Testis (tissue), 3 donors: ENCODE results near the gene HES4. TPM values are rescaled to one million over a fixed set of nuclear protein-coding genes. Genes with fewer than 3 reads are reported as not detected.

Experiments
- DNase-seq: peaks from one replicate; pipeline ENCODE4 v3.0.0-alpha.2; 2019
- H3K27ac ChIP-seq, 2 donors: fragments of 200-600 bp; sonication (generic); one replicate each; pipeline ENCODE4 v1.5.1; 2019
- H3K27me3 ChIP-seq: fragments of 200-600 bp; sonication (generic); one replicate; pipeline ENCODE4 v1.5.1; 2019
- H3K36me3 ChIP-seq: fragments of 200-600 bp; sonication (generic); one replicate; pipeline ENCODE4 v1.5.1; 2017; ENCODE audit warnings: low read depth; ENCODE audit errors: missing control alignments
- H3K4me1 ChIP-seq: fragments of 200-600 bp; sonication (generic); one replicate; pipeline ENCODE4 v1.5.1; 2019
- H3K4me3 ChIP-seq, 2 donors: fragments of 200-600 bp; sonication (generic); one replicate each; pipeline ENCODE4 v1.5.1; 2017 to 2019
- H3K9me3 ChIP-seq: fragments of 200-600 bp; sonication (generic); one replicate; pipeline ENCODE4 v1.5.1; 2017
- CTCF ChIP-seq, 3 experiments: fragments of 450-650 bp in 2 of 3; fragments of 200-600 bp in 1 of 3; sonication (generic) in 1 of 3; IDR thresholded peaks; one replicate each; pipeline ENCODE4 v1.5.1; 2016 to 2019; ENCODE audit warnings: antibody characterized with exemption in 3 of 3, mild to moderate bottlenecking in 2 of 3, moderate library complexity in 1 of 3
- POLR2A ChIP-seq: fragments of 450-650 bp; IDR thresholded peaks from one replicate; pipeline ENCODE4 v1.6.1; 2017; ENCODE audit warnings: antibody characterized with exemption, mild to moderate bottlenecking, moderate library complexity
- WGBS, 2 donors: methylation state at CpG; one replicate each; pipeline ENCODE4 v1.1.5; 2018; 5-methylcytosine and 5-hydroxymethylcytosine counted together
- intact Hi-C: fragments of 100-400 bp; cut with DNase I; formaldehyde crosslinking; loops from one replicate; pipeline ENCODE4 v1.15.1; 2023; ENCODE audit warnings: low total_unique reads
- polyA plus RNA-seq: library from polyadenylated mRNA; stranded (reverse); fragments of 350-450 nt; fragmentation: Illumina TruSeq; extraction: RNeasy Lipid Tissue Mini Kit (QIAGEN cat#74804); gene quantifications from one replicate; pipeline ENCODE4 v1.2.3, GENCODE V29; 2014; ENCODE audit warnings: low read depth, low replicate concordance; ENCODE audit not compliant: insufficient read depth
- total RNA-seq, 2 donors: library from RNA; depleted of rRNA; stranded (reverse); fragments of >200 nt; gene quantifications; one replicate each; pipeline ENCODE4 v1.2.3, GENCODE V29; 2016

Gene HES4
- total and polyA plus RNA-seq, 3 donors from 2014 or later: 2.3 to 27.5 (median 26.4) TPM

- no peaks in the 10 kb centered on the region for H3K9me3 ChIP-seq
- peaks cover 13% of the 10 kb centered on the region for H3K4me1 ChIP-seq
- DNase-seq: no peak
- intact Hi-C loops: no loop called here
- no peak overlapping the region for H3K27ac ChIP-seq
- TF ChIP-seq POLR2A (no peak), CTCF (IDR thresholded peaks at IDR 0.05) (no peak)
- 89 to 91% methylated on average over 10 of the region's 10 CpGs for WGBS, 2 donors
- no peaks in the 10 kb centered on the region for H3K27me3 ChIP-seq
- H3K36me3 ChIP-seq: no peaks in the 10 kb centered on the region
- no peak overlapping the region for H3K4me3 ChIP-seq
These were observed 25.8 kb upstream of the HES4 start for GRCh38 chr1:1025730-1026129.

DNA sequence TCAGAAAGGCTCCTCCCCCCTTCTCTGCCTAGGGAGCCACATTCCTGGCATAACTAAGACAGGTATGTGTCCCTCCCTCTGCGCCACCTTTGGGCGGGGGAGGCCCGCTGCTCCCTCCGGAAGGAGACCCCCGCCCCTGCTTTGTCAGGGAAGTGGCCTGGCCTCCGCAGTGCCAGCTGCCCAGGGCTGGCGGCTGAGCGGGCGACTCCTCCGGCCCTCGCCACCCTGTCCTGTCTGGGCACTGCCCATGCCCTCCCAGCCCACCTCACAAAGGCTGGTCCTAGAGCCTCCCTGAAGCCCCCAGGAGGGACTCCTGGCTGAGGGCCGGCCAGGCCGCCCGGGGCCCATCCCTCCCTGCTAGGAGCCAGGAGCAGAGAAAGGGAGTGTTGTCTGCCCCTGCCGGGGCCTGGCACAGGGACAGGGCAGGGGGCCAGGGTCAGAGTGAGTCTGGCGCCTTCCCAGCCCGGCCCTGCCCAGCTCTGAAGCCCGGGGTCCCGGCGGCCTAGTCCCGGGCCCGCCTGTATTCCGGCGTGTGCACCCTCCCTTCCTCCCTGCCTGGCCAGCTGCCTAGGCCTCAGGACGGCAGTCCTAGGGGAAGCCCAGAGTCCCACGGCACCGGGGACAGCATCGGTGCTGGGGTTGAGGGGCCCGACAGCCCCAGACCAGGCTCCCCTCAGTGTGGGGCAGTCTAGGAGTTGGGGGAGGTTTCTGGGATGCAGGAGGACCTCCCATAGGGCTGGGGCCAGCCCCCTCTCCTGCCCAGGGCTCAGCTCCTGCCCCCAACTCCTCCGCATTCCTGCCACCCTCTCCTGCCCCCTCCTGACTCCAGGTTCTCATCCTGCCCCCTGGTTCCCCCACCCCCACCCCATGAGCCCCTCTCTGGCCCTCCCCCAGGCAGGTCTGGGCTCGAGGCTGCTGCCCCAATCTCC lies 25.1 kb upstream of the HES4 start:
- no peak for DNase-seq
- Histone ChIP-seq H3K4me1 (peaks cover 16% of the 10 kb centered on the region), H3K9me3 (no peaks in the 10 kb centered on the region), H3K27ac (no peak overlapping the region), H3K27me3 (no peaks in the 10 kb centered on the region), H3K36me3 (no peaks in the 10 kb centered on the region), H3K4me3 (no peak overlapping the region)
- intact Hi-C loops: no loop called here
- WGBS, 2 donors: 74 to 77% methylated on average over 5 to 31 of the region's 31 CpGs
- TF ChIP-seq CTCF (IDR thresholded peaks at IDR 0.05) (no peak), POLR2A (no peak)

- DNase-seq: no peak
- Histone ChIP-seq H3K36me3 (no peaks in the 10 kb centered on the region), H3K4me1 (peaks cover 16% of the 10 kb centered on the region), H3K9me3 (no peaks in the 10 kb centered on the region), H3K27me3 (no peaks in the 10 kb centered on the region), H3K4me3 (no peak overlapping the region), H3K27ac (no peak overlapping the region)
- 89 to 96% methylated on average over 9 of the region's 9 CpGs for WGBS, 2 donors
- intact Hi-C loops: no loop called here
- TF ChIP-seq CTCF (IDR thresholded peaks at IDR 0.05): no peak
- TF ChIP-seq POLR2A: no peak
These were observed 24.4 kb upstream of the HES4 start for GRCh38 chr1:1024149-1024770.

GRCh38 chr1:1023700-1024099 lies 23.8 kb upstream of the HES4 start:
- peaks cover 16% of the 10 kb centered on the region for H3K4me1 ChIP-seq
- no peaks in the 10 kb centered on the region for H3K27me3 ChIP-seq
- TF ChIP-seq POLR2A: no peak
- TF ChIP-seq CTCF (IDR thresholded peaks at IDR 0.05): no peak
- H3K36me3 ChIP-seq: no peaks in the 10 kb centered on the region
- 76 to 85% methylated on average over 12 to 13 of the region's 13 CpGs for WGBS, 2 donors
- intact Hi-C loops: no loop called here
- no peaks in the 10 kb centered on the region for H3K9me3 ChIP-seq
- no peak overlapping the region for H3K4me3 ChIP-seq
- H3K27ac ChIP-seq: no peak overlapping the region
- DNase-seq: no peak
